HEK293 (cell line): Measurements from ENCODE around the gene RNASE8.
A peak's percentile ranks its signal among the peaks of the same experiment; 100 is the strongest.

ENCODE experiments used
- ZNF174 ChIP-seq: fragments of 450-650 bp; formaldehyde crosslinking; IDR thresholded peaks from 2 replicates; pipeline ENCODE4 v1.5.0; 2017; ENCODE audit warnings: missing biosample characterization, mild to moderate bottlenecking, missing genetic modification characterization
- ZNF558 ChIP-seq: fragments of 450-650 bp; formaldehyde crosslinking; IDR thresholded peaks from 2 replicates; pipeline ENCODE4 v1.5.1; 2016; ENCODE audit warnings: missing biosample characterization, missing genetic modification characterization
- TF ChIP-seq, protein P1 (sequence below): fragments of 450-650 bp; formaldehyde crosslinking; IDR thresholded peaks from 2 replicates; pipeline ENCODE4 v1.5.1; 2016; ENCODE audit warnings: missing biosample characterization, missing genetic modification characterization

DNA sequence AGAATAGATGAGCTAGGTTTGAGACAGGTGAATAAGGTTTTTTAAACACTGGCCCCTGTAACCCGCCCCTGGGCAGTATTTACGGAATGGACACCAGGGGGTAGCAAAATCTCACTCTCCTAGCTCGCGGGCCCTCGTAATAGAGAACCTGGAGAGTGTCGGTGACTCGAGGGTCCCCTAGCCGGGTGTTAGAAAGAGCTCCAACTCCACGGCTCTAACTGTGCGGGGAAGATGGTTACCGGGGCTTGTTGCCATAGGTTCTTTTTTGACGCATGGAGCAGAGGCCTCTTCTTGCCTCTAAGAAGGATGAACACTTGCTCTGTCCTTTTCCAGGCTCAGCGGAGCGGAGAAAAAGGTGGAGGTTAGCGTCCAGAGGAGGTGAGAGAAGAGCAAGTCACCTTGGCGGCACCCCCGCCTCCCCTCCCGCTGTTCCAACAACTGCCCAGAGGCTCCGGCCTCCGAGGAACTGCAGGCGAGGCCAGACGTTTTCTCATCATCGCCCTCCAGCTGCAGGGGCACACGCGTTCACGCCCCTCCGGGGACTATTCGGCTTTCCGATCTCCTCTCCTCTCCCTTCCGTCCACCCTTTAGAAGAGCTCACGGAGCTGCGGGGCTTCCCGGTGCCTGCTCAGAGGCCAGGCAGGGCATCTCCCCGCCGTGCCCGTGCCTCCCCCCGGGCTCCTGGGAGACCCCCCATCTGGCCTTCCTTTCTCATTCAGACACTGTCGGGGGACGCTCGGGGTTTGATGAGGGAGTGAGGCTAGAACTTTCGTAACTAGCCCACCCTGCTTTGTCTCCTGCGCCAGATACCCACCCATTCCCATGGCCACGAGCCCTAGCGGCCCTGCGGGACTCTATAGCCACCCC, 11.1 kb downstream of the RNASE8 start:
- TF ChIP-seq ZNF558 (tag by site-specific recombination), result no peak
- TF ChIP-seq, protein P1, sequence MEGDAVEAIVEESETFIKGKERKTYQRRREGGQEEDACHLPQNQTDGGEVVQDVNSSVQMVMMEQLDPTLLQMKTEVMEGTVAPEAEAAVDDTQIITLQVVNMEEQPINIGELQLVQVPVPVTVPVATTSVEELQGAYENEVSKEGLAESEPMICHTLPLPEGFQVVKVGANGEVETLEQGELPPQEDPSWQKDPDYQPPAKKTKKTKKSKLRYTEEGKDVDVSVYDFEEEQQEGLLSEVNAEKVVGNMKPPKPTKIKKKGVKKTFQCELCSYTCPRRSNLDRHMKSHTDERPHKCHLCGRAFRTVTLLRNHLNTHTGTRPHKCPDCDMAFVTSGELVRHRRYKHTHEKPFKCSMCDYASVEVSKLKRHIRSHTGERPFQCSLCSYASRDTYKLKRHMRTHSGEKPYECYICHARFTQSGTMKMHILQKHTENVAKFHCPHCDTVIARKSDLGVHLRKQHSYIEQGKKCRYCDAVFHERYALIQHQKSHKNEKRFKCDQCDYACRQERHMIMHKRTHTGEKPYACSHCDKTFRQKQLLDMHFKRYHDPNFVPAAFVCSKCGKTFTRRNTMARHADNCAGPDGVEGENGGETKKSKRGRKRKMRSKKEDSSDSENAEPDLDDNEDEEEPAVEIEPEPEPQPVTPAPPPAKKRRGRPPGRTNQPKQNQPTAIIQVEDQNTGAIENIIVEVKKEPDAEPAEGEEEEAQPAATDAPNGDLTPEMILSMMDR, result 0 out of 2 replicates have a peak, but pooled peaks have one; percentile 13
- TF ChIP-seq ZNF174 (tag by site-specific recombination), result no peak
